Activated T-cell treated with anti-CD3 and anti-CD28 coated beads for 1 hour (primary cell): ENCODE measurements around the gene C10orf95.

Source experiments
- DNase-seq: peaks from one replicate; pipeline ENCODE4 v3.0.0-alpha.2; 2020; ENCODE audit warnings: low read depth

The C10orf95 gene

GRCh38 chr10:102434394-102435132, 16.8 kb downstream of the C10orf95 start:
- DNase-seq, result no peak

- DNase-seq, result no peak
Measured at GRCh38 chr10:102433619-102434046, 17.7 kb downstream of the C10orf95 start.

GRCh38 chr10:102432162-102432950, 19.0 kb downstream of the C10orf95 start, which contains the start of gene CUEDC2:
Gene CUEDC2 (minus strand): TSS chr10:102432574. CDS start chr10:102425188, 7,386 bp downstream.
- DNase-seq, result peak; percentile 95

- DNase-seq, result no peak
Measured at GRCh38 chr10:102431452-102432124, 19.8 kb downstream of the C10orf95 start.

- no peak for DNase-seq
Measured at GRCh38 chr10:102429468-102429867, 21.9 kb downstream of the C10orf95 start.

- no peak for DNase-seq
Measured at GRCh38 chr10:102426803-102427287, 24.5 kb downstream of the C10orf95 start.

- no peak for DNase-seq
Measured at GRCh38 chr10:102425444-102425843, 25.9 kb downstream of the C10orf95 start.

- no peak for DNase-seq
Measured at GRCh38 chr10:102424916-102425315, 26.4 kb downstream of the C10orf95 start.

- DNase-seq, result no peak
Measured at GRCh38 chr10:102424145-102424544, 27.2 kb downstream of the C10orf95 start.

- DNase-seq, result no peak
Measured at GRCh38 chr10:102423372-102423968, 27.9 kb downstream of the C10orf95 start.

GRCh38 chr10:102422545-102423129, 28.7 kb downstream of the C10orf95 start:
- DNase-seq, result no peak

GRCh38 chr10:102421757-102422512, 29.4 kb downstream of the C10orf95 start:
- DNase-seq, result no peak

GRCh38 chr10:102421507-102421756, 29.9 kb downstream of the C10orf95 start:
- DNase-seq, result no peak

- peak; percentile 95 for DNase-seq
Measured at GRCh38 chr10:102420714-102421506, 30.4 kb downstream of the C10orf95 start, which contains the start of gene FBXL15. Gene FBXL15 (plus strand): TSS chr10:102420836. CDS start chr10:102421130, 294 bp downstream.

- no peak for DNase-seq
Measured at GRCh38 chr10:102420181-102420713, 31.1 kb downstream of the C10orf95 start.

- peak; percentile 68 for DNase-seq
Measured at GRCh38 chr10:102419269-102420180, 31.8 kb downstream of the C10orf95 start.

GRCh38 chr10:102418622-102419268, 32.6 kb downstream of the C10orf95 start, which contains the start of gene PSD:
Gene PSD (minus strand): TSS chr10:102418785. CDS start chr10:102417038, 1,747 bp downstream.
- no peak for DNase-seq

- DNase-seq, result no peak
Measured at GRCh38 chr10:102416695-102417094, 34.6 kb downstream of the C10orf95 start.
